ENCODE measurements around the gene VPS13D. TPM values are rescaled to one million over a fixed set of nuclear protein-coding genes. Genes with fewer than 3 reads are reported as not detected.
A peak's percentile ranks its signal among the peaks of the same experiment; 100 is the strongest.

Gene VPS13D
- total RNA-seq, 1 donor from 2014 or later = 105 TPM

DNA sequence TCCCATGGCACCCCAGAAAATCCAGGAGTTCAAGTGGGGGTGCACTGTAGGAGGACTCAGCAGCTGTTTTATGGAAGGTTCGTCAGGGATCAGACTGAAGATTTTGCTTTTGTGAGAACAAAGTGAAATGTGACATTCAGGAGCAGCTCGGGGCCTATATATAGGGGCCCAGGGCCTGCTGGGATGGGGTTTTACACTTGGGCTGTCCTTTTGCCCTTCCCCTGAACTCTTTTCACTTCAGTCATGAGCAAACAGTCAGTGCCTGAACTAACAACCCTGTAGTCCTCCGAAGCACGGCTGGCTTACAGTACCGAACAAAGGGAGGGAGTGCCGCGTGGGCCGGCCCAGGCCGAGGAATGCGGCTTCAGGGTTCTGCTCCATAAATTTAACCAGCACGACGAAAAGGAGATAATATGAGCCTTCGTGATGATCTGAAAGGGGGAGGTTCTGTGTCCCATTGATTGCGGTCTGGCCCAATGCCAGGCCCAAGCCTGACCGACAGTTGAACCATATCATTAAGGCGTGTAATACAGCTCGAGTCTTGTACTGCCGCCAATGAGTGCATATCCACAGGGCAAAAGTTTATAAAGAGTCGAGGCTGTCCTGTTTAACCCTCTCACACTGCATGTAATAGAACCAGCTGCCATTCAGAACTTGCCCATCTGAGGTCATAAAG lies 248.2 kb downstream of the VPS13D start:
- intact Hi-C loops (cut with DNase I) = loop anchor here (5.0 kb wide), 4 partner anchors 41 to 136 kb away; no protein-coding TSS in a partner anchor

DNA sequence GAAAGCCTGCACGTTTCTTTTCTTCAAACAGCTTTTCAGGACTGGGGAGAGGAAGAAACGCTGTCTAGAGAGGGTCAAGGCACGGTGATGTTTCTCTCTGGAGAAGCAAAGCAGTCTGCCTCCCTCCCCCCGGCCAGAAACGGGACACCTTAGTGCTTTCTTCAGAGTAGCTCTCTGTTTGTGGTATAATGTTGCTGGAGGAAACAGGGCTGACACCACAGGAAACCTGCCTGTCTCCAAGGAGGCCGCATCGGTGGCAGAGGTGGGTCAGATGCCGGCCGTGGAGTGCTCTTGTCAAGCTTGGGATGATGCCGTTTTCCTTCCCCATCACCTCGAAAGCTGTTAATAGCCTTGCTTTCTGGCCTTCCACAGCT lies 248.8 kb downstream of the VPS13D start:
- ATAC-seq (no peak), DNase-seq (ENCODE audit: missing footprints) (peak; percentile 45)
- intact Hi-C loops (cut with DNase I) = loop anchor here (5.0 kb wide), 4 partner anchors 41 to 136 kb away; no protein-coding TSS in a partner anchor

More for the DNA sequence above, 248.2 kb downstream of the VPS13D start:
- DNase-seq (ENCODE audit: missing footprints) (peak; percentile 91), ATAC-seq (peak; percentile 73)

DNA sequence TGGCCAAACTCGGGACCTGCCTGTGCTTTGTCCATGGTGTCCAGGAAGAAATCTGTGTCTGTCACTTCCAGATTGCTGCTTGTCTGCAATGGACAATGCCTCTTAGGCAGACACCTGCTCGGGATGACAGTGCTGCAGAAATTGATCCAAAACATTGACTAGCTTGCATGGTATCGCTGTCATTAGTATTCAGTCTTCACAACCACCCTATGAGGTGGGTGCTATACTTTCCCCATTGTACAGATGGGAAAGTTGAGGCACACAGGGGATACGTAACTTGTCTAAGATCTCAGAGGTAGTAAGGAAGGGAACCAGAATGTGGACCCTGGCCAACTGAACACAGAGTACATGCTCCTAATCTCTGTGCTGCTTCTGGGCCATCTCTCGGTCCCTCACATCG lies 249.5 kb downstream of the VPS13D start:
- intact Hi-C loops (cut with DNase I) = loop anchor here (5.0 kb wide), 4 partner anchors 42 to 137 kb away; no protein-coding TSS in a partner anchor
- DNase-seq (ENCODE audit: missing footprints) = no peak
- ATAC-seq = no peak

DNA sequence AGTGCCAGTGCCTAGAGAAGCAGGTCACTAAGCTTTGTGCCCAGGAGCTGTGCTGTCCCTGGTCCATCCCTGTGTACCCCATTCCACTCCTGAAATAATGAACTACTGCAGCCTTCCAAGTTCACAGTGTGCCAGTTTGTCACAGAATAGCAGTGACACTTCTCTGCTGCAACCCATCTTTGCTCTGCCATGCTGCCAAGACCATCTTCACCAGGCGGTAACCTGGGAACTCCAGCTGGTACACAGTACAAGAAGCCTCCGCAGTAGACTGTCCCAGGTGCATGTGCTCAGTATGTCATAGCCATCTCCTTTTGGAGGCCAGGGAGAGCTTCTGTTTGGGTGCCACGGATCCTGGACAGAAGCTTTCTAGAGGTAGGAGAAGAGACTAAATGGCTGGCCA lies 250.2 kb downstream of the VPS13D start:
- ATAC-seq = peak; percentile 31
- intact Hi-C loops (cut with DNase I) = no loop called here
- no peak for DNase-seq (ENCODE audit: missing footprints)

DNA sequence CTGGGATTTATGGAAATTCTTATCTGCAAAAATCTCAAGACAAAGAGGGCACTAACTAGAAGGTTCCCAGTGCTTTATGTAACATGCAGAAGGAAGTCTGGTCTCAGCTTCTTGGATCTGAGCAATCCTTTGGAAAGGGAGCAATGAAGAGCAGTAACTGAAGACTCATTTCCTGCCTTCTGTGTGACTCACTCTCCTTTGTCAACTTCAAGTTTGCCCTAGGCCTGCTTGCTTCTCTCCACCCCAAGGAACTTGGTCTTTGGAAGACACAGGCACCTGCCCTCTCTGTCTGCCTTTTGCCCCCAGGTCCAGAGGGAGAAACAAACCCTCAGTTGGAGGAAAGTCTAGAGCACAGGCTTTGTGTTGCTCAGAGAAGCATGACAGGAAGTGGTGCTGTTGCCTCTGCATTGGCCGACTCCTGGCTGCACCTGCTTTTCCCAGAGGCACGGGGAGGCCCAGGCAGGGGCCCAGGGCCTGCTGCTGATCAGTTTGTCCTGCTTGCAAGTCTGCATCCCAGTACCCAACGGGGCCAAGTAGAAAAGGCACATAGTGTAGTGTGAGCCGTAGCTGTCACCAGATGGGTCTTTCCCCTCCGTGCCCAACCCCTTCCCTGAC lies 251.0 kb downstream of the VPS13D start:
- ATAC-seq (no peak), DNase-seq (ENCODE audit: missing footprints) (no peak)
- intact Hi-C loops (cut with DNase I) = no loop called here

DNA sequence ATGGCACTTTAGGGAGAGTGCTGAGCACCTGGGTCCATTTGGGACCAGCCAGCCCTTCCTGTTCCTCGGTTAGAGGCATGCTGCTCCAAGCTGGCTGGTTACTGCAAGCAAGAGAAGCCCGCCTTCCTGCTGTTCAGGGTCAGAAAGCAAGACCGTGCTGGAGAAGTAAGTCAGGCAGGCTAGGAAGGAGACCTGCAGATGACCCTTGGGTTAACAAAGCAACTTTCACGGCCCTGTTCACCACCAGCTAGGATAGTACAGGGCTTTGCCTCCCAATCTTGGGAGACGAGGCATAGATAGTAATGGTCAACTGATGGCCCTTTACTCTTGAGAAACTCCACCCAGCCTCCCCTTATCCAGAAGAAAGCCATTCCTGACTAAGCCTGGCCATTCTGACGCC lies 252.1 kb downstream of the VPS13D start:
- DNase-seq (ENCODE audit: missing footprints) = no peak
- intact Hi-C loops (cut with DNase I) = no loop called here
- no peak for ATAC-seq

DNA sequence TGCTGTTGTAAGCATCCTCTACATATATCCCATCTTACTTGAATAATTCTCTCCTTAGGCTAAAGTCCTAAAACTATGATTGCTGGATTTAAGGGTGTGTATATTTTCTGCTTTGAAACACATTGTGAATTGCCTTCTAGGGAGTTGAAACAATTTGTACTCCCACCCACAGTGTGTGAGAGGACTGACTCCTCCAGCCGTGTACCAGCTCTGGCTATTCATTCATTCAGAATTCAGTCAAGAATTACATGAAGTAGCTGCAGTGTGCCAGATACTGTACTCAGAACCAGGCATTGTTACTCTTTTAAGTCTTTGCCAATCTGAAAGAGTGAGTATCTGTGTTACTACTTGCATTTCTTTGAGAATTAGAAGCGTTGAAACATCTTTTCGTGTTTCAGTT lies 253.2 kb downstream of the VPS13D start:
- ATAC-seq (no peak), DNase-seq (ENCODE audit: missing footprints) (no peak)
- intact Hi-C loops (cut with DNase I) = no loop called here

DNA sequence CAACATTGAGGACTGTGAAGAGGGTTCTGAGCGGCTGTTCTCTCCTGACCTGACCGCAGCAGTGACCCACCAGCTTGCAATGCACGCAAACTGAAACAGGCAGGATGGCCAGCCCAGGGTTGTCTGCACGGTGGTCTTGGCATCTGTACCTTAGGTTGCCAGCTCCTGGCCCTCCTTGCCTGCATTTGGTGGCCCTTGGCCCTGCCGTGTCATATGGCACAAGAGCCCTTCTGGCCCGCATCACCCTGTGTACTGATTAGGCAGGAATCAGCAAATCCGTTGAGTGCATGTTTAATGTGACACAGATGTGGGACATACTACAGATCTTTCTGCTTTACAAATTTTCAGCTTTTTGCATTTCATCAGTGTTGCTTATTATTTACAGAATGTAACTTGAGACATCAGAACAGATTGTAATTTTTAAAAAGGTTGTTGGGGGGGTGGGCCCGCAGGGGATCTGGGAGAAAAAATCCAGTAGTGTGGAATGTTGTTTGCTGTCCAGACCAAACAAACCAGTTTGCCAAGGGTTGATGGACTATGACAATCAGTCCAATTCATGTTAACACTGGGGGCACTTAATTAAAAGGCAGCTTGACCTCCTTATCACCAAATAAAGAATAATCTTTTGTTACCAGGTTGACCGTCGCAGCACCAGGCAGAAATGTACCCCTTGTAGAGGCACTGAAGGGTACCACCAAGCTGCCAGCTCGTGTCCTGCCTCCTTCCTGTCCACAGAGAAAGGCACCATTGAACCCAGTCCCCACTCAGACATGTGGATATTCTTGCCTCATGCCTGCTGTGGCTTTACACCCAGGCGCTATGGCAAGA lies 255.6 kb downstream of the VPS13D start:
- intact Hi-C loops (cut with DNase I) = no loop called here
- peak; percentile 63 for ATAC-seq
- no peak for DNase-seq (ENCODE audit: missing footprints)

DNA sequence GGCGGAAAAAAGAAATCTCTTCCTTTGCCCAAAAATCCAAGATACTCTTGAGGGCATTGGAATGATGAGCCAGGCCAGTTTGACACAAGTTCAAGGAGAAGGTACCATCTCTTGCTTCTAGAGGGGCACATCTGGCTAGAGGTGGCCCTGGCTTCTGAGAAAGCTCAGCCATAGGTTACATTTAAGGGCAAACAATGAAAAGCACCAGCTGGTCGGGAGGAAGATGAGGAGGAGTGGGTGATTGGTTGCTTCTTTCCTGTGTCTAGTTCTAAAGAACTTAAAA lies 256.2 kb downstream of the VPS13D start:
- intact Hi-C loops (cut with DNase I) = no loop called here
- DNase-seq (ENCODE audit: missing footprints) (no peak), ATAC-seq (no peak)

DNA sequence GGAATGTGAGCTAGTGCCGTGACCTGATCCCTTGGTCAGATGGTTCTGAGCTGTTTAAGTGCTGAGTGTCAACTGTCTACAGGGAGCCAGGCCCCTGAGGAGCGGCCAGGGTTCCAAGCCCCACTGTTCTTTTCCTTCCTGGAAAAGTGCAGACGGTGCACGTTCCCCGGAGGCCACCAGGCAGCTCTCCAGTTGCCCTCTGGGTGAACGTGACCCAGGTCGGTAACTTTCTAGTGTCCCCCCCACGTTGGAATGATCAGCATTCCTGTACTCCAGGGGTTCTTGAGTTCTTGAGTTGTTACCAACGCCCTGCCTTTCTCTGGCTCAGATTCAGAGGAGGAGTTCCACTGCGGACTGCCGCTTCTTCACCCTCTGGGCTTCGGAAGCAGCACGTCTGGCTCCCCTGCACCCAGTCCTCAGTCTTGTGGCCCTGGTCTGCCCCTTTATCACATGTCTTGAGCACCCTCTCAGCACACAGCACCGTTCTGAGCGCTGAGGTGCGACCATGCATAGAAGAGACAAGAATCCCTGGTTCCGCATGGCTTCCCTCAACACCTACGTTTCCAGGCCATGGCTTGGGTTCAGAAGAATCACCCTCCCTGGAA lies 256.7 kb downstream of the VPS13D start:
- peak; percentile 81 for DNase-seq (ENCODE audit: missing footprints)
- peak; percentile 91 for ATAC-seq
- intact Hi-C loops (cut with DNase I) = no loop called here

DNA sequence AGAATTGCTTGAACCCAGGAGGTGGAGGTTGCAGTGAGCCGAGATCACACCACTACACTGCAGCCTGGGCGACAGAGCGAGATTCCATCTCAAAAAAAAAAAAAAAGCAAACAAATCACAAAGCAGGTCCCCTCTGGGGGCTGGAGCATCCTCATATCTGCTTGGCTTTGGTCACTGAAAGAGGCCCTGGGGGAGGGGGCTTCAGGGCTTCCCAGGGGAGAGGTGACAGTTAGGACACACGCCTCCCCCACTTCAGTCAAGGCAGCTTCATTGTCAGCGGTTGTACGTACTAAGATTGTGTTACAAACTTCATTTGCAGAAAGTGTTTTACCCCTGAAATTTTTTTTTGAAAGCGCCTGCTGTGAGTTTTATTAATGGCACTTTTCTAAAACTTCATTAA lies 257.7 kb downstream of the VPS13D start:
- DNase-seq (ENCODE audit: missing footprints) (no peak), ATAC-seq (no peak)
- intact Hi-C loops (cut with DNase I) = no loop called here

DNA sequence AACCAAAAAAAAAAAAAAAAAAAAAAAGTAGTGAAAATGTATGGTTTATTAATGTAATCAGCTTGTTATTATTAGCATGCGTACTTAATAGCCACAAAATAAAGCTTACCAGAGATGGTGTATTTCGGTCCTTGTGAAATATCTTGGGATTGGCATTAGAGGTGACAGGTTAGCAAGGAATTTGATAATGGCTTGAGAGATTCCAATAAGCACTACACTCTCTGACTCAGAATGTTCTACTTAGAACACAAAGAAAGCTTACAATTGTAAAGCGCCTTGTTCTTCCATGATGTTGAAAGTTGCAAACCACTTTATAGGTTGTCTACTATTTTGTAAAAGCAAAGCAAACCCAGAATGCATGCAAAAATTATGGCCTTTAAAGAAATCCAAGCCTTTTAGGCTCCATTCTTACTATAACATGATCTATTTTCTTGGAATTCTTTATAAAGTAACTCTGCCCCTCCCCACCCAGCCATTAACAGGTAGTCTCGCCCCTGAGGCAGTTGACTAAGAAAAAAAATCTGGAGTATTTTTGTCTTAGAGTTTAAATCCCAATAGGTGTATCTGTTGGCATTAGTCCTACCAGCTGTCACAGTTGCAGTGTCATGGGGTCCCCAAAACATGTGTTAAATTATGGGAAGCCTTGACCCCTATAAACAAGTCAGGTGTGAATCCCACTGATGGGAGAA lies 259.0 kb downstream of the VPS13D start:
- intact Hi-C loops (cut with DNase I) = no loop called here
- DNase-seq (ENCODE audit: missing footprints) = no peak
- no peak for ATAC-seq

DNA sequence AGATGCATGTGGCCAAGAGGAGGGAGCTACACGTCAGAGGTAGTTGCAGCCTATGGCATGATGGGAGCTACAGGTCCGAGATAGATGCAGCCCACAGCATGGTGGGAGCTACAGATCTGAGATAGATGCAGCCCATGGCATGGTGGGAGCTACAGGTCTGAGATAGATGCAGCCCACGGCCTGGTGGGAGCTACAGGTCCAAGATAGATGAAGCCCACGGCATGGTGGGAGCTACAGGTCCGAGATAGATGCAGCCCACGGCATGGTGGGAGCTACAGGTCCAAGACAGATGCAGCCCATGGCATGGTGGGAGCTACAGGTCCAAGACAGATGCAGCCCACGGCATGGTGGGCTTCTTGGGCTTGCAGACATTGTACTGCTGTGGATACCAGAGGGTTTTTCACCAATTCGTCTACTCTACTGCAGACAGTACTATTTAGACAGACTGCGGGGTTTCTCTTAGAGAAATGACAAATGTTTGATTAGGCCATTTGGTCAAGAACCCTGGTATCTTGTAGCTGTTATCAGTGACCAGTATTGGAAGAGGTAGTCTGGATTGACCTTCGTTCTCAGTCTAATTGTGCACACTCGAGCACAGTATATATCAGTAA lies 260.8 kb downstream of the VPS13D start:
- intact Hi-C loops (cut with DNase I) = no loop called here
- DNase-seq (ENCODE audit: missing footprints) (no peak), ATAC-seq (no peak)

DNA sequence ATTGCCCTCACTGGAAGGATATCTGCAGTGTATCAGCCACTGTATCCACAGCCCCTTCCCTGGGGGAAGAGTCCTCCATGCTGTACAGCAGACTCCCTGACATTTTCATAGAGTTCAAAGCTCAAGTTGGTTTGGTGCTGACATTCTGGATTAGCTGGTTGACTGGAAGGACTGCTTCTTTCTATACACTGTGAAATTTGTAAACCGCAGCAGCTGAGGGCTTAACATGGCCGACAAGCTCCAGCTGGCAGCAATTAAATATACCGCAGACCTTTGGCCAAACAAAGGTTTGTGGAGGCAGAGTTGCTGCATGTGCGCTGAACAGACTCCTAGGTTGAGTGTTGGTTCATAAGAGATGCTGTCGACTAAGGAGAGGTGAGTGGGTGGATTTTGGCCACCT lies 261.8 kb downstream of the VPS13D start:
- intact Hi-C loops (cut with DNase I) = no loop called here
- DNase-seq (ENCODE audit: missing footprints) (no peak), ATAC-seq (no peak)

DNA sequence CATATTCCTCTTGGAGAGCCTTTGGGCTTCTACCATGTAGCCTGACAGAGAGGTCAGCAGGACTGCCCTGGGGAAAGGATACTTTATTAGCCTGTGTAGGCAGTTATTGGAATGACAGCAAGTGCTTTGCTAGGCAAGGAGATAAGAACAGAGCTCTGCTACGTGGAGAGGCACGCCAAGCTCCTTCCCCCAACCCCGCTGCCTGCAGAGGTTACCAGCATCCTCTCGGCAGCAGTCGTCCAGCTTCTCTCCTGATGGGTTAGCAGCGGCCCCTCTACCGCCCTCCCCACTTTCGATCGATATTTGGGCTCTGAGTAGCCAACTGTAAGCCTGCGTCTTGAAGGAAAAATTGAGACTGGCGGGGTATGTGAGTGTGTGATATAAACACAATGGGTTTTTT lies 265.9 kb downstream of the VPS13D start:
- ATAC-seq = peak; percentile 83
- intact Hi-C loops (cut with DNase I) = no loop called here
- no peak for DNase-seq (ENCODE audit: missing footprints)

DNA sequence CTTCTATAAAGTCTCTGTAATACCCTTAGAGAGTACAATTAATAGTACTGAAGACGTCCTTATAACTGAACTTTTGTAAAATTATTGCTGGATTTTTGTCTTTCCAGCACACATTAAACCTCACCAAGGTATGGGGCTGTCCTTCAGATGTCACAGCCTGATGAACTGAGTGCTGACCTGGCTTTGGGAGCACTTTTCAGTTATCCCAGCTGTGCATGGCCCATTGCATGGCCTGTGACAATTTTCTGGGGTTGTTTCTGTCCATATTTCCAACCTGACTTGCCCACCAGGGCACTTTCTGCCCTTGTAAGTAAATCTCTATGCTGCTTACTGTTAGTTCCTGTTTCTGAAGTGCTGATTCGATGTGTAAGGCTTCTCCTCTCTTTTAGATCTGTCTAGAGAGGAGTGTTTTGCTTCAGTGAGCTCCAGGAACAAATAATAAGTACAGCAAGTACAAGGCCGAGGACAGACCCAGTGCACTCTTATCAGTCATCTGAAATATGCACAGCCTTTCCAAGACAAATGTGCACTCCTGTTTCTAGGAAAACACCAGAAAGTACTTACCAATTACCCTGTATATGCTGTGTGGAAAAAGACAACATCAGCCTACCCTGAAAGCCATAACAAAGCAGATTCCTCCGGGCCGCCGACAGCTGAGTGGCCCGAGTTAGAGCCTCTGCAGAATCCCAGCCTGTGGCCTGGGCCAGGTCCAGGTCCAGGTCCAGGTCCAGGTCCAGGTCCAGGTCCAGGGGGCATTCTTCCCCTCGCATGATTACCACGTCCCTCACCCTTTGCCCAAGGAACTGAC lies 266.5 kb downstream of the VPS13D start:
- DNase-seq (ENCODE audit: missing footprints) (no peak), ATAC-seq (peak; percentile 85)
- intact Hi-C loops (cut with DNase I) = no loop called here

DNA sequence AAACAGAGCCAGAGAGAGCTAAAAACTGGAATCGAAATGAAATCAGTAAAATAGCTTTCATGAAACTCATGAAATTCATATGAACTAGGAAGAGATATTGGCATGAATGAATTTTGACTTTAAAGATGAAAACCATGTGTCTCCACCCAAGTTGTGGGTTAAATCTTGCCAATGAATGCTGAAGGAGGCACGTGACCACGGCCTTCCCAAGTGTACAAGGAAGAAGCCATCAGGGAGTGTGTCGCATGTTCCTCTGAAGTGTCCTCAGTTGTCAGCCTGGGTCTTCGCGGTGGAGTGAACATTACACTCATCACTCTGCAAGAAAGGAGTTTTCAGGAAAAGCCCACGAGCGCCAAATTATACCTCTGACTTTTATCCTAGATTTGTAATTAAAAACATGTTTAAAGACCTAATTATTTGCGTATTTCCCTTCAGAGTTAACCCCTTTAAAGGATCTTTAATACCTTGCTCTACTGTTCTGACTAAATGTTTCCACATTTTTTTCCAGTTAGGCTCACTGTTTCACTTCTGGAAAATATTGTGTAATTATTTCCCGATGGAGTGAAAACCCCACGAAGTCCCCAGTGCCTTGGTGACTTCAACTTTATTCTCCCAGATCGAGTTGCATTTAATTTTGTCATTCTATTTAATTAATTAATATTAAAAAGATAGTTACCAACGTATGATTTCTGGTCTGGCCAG lies 269.9 kb downstream of the VPS13D start:
- intact Hi-C loops (cut with DNase I) = no loop called here
- ATAC-seq = no peak
- no peak for DNase-seq (ENCODE audit: missing footprints)

All from Right ventricle myocardium inferior (tissue), 1 donor.